SH-SY5Y (cell line): ENCODE results near the gene NFIL3.

Source experiments
- GATA2 ChIP-seq: IDR thresholded peaks from 2 replicates; pipeline ENCODE4 v1.6.1; 2011; ENCODE audit warnings: mild to moderate bottlenecking, low read depth, low read length
- GATA3 ChIP-seq: IDR thresholded peaks from 2 replicates; pipeline ENCODE4 v1.6.1; 2011; ENCODE audit warnings: low read depth, mild to moderate bottlenecking, low read length, moderate library complexity

- TF ChIP-seq GATA3 (no peak), GATA2 (no peak)
Measured at GRCh38 chr9:91403665-91404543, 19.7 kb downstream of the NFIL3 start.
